ENCODE results near the gene NRP2.

DNA sequence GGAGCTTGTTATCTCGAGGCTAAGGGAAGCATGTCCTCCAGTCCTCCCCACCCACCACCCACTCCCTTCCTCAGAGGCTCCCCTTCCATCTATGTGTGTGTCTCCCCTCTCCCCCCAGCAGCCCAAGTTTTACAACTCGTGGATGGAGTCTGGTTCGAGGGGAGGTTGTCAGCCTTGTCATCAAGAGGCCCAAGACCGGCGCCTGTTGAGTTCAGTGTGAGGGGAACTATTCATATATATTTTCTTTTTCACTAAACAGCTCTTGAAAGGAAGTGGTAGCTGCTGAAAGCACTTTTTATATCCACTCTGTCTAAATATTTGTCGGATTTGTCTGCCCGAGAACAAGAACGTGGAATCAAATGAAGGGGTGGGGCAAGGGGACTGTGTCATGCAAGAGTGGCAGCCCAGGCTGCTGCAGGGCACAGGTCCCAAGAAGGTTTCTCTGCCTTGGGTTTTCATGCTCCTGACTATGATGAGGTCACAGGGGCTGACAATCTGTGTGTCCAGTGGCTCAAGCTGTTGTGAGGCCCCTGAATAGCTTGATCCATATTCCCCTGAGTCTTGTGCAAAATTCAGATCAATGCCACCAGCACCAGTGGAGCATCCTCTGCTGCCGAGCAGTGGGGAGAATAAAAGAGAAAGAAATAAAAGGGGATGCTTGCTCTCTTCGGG lies 35.0 kb downstream of the NRP2 start:
- TF ChIP-seq, protein P1, sequence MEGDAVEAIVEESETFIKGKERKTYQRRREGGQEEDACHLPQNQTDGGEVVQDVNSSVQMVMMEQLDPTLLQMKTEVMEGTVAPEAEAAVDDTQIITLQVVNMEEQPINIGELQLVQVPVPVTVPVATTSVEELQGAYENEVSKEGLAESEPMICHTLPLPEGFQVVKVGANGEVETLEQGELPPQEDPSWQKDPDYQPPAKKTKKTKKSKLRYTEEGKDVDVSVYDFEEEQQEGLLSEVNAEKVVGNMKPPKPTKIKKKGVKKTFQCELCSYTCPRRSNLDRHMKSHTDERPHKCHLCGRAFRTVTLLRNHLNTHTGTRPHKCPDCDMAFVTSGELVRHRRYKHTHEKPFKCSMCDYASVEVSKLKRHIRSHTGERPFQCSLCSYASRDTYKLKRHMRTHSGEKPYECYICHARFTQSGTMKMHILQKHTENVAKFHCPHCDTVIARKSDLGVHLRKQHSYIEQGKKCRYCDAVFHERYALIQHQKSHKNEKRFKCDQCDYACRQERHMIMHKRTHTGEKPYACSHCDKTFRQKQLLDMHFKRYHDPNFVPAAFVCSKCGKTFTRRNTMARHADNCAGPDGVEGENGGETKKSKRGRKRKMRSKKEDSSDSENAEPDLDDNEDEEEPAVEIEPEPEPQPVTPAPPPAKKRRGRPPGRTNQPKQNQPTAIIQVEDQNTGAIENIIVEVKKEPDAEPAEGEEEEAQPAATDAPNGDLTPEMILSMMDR (IDR thresholded peaks at IDR 0.05): no peak
- TF ChIP-seq EZH2 (IDR thresholded peaks at IDR 0.05; ENCODE audit: borderline replicate concordance, insufficient read depth, low read depth, low read length, poor library complexity, severe bottlenecking): no peak

Data from B cell (primary cell).